PC-9 (cell line): ENCODE data around the gene DHFR2. TPM values are rescaled to one million over a fixed set of nuclear protein-coding genes. Genes with fewer than 3 reads are reported as not detected.

Source experiments
- BruUV-seq: library from RNA; stranded (reverse); fragments of 400-500 nt; replicated peaks from 2 replicates; lab custom pipeline; 2021; lab: Mats Ljungman, UMichigan
- CTCF ChIA-PET: fragments of 300-600 bp; sonication (Branson Sonifier 250); formaldehyde crosslinking; loops from one replicate; lab custom pipeline; 2022; ENCODE audit warnings: antibody characterized with exemption; lab: Charles Lee
- POLR2A ChIA-PET: fragments of 300-600 bp; sonication (Branson Sonifier 250); formaldehyde crosslinking; loops from one replicate; lab custom pipeline; 2022; ENCODE audit warnings: antibody characterized with exemption; ENCODE audit not compliant: unreplicated experiment; lab: Charles Lee
- DNase-seq, 2 experiments: peaks; one replicate each; pipeline versions ENCODE4 v3.0.0 to v3.0.0-alpha.2; 2015 to 2022; ENCODE audit warnings: mixed read lengths in 1 of 2
- H2AFZ ChIP-seq: fragments of 200-600 bp; sonication (generic); 2 replicates; pipeline ENCODE4 v1.8.1; 2017; ENCODE audit warnings: antibody characterized with exemption
- H3F3A ChIP-seq: fragments of 200-600 bp; sonication (generic); 2 replicates; pipeline ENCODE4 v1.8.1; 2017; ENCODE audit warnings: antibody characterized with exemption, mild to moderate bottlenecking, low read depth; ENCODE audit not compliant: insufficient read depth
- H3K27ac ChIP-seq: fragments of 200-600 bp; sonication (generic); 2 replicates; pipeline ENCODE4 v1.6.1; 2016; ENCODE audit warnings: mixed run types
- H3K27me3 ChIP-seq: fragments of 200-600 bp; sonication (generic); 2 replicates; pipeline ENCODE4 v1.6.1; 2016; ENCODE audit warnings: low read depth, mixed run types; ENCODE audit not compliant: insufficient read depth
- H3K36me3 ChIP-seq: fragments of 200-600 bp; sonication (generic); 2 replicates; pipeline ENCODE4 v1.6.1; 2016; ENCODE audit warnings: low read depth, mixed run types
- H3K4me1 ChIP-seq: fragments of 200-600 bp; sonication (generic); replicated peaks from 2 replicates; pipeline ENCODE4 v1.6.1; 2016; ENCODE audit warnings: mixed run types; ENCODE audit not compliant: insufficient read depth
- H3K4me2 ChIP-seq: fragments of 200-600 bp; sonication (generic); 2 replicates; pipeline ENCODE4 v1.6.1; 2017; ENCODE audit warnings: mixed run types
- H3K4me3 ChIP-seq: fragments of 200-600 bp; sonication (generic); 2 replicates; pipeline ENCODE4 v1.6.1; 2016; ENCODE audit warnings: mixed run types
- H3K79me2 ChIP-seq: fragments of 200-600 bp; sonication (generic); 2 replicates; pipeline ENCODE4 v1.6.1; 2017; ENCODE audit warnings: low read depth, mixed run types
- H3K9me2 ChIP-seq: fragments of 200-600 bp; sonication (generic); 2 replicates; pipeline ENCODE4 v1.8.1; 2017; ENCODE audit warnings: mild to moderate bottlenecking; ENCODE audit not compliant: insufficient read depth
- H3K9me3 ChIP-seq: fragments of 200-600 bp; sonication (generic); 2 replicates; pipeline ENCODE4 v1.8.1; 2016; ENCODE audit warnings: low read depth; ENCODE audit not compliant: insufficient read depth
- H4K20me1 ChIP-seq: fragments of 200-600 bp; sonication (generic); 2 replicates; pipeline ENCODE4 v1.8.1; 2017; ENCODE audit not compliant: insufficient read depth
- EZH2 ChIP-seq: fragments of 200-600 bp; sonication (generic); IDR thresholded peaks from 2 replicates; pipeline ENCODE4 v1.8.0; 2017; ENCODE audit warnings: antibody characterized with exemption, low read depth
- intact Hi-C: fragments of 100-400 bp; cut with micrococcal nuclease; formaldehyde crosslinking; loops from one replicate; pipeline ENCODE4 v1.10.0; 2022; ENCODE audit not compliant: unreplicated experiment
- total RNA-seq: library from RNA; stranded (reverse); gene quantifications from 2 replicates; pipeline ENCODE4 v1.2.3, GENCODE V29; 2021
- TF ChIP-seq, protein P1 (sequence below): fragments of 200-600 bp; sonication (generic); conservative IDR thresholded peaks from 2 replicates; pipeline ENCODE4 v1.6.1; 2017; ENCODE audit warnings: mixed run types, antibody characterized with exemption, mild to moderate bottlenecking, moderate library complexity

Gene DHFR2
- total RNA-seq, 1 experiment from 2014 or later: 8.2 TPM

DNA sequence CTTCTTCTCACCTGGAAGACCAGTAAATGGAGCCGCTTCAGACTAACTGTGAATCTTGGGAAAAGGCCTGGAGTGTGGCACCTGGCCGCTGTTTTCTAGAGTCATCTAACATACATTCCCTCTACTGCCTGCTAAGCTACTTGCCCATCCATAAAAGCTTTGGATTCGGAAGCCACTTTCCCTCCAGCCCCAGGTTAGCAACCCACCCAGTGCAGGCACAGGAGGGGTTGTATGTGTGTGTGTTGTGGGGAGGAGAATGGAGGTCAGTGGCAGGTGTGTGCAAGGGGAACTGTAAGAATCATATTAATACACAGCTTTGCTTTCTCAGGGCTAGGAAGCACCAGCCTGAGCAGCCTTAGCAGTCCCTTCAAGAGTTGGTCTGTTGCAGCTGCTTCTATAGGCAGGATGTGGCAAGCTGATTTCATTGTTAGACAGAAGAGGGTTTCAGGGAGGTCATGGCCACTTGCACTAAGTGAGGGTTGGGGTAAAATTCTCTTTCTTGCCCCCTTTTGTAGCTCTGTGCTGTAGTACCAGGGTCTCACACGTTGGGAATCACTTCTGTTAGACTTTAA, 9.1 kb upstream of the DHFR2 start:
- H3K4me2 ChIP-seq: no peak overlapping the region
- H3K36me3 ChIP-seq: no peaks in the 10 kb centered on the region
- BruUV-seq: no TSS peak
- H3K79me2 ChIP-seq: no peaks in the 10 kb centered on the region
- no peaks in the 10 kb centered on the region for H3K27me3 ChIP-seq
- no peak overlapping the region for H3K4me3 ChIP-seq
- TF ChIP-seq, protein P1, sequence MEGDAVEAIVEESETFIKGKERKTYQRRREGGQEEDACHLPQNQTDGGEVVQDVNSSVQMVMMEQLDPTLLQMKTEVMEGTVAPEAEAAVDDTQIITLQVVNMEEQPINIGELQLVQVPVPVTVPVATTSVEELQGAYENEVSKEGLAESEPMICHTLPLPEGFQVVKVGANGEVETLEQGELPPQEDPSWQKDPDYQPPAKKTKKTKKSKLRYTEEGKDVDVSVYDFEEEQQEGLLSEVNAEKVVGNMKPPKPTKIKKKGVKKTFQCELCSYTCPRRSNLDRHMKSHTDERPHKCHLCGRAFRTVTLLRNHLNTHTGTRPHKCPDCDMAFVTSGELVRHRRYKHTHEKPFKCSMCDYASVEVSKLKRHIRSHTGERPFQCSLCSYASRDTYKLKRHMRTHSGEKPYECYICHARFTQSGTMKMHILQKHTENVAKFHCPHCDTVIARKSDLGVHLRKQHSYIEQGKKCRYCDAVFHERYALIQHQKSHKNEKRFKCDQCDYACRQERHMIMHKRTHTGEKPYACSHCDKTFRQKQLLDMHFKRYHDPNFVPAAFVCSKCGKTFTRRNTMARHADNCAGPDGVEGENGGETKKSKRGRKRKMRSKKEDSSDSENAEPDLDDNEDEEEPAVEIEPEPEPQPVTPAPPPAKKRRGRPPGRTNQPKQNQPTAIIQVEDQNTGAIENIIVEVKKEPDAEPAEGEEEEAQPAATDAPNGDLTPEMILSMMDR: no peak
- TF ChIP-seq EZH2: no peak
- H3K9me3 ChIP-seq: no peaks in the 10 kb centered on the region
- H3K27ac ChIP-seq: no peak overlapping the region
- ChIA-PET POLR2A (no interaction called here), CTCF (no interaction called here)
- no peaks in the 10 kb centered on the region for H4K20me1 ChIP-seq
- H3K4me1 ChIP-seq: no peaks in the 10 kb centered on the region
- H2AFZ ChIP-seq: no peak overlapping the region
- intact Hi-C loops: no loop called here
- no peaks in the 10 kb centered on the region for H3K9me2 ChIP-seq
- peaks cover under 1% of the 10 kb centered on the region; the same call in 1 of the 2 replicates for H3F3A ChIP-seq
- peak in 1 of 2 experiments; percentile 21 for DNase-seq

DNA sequence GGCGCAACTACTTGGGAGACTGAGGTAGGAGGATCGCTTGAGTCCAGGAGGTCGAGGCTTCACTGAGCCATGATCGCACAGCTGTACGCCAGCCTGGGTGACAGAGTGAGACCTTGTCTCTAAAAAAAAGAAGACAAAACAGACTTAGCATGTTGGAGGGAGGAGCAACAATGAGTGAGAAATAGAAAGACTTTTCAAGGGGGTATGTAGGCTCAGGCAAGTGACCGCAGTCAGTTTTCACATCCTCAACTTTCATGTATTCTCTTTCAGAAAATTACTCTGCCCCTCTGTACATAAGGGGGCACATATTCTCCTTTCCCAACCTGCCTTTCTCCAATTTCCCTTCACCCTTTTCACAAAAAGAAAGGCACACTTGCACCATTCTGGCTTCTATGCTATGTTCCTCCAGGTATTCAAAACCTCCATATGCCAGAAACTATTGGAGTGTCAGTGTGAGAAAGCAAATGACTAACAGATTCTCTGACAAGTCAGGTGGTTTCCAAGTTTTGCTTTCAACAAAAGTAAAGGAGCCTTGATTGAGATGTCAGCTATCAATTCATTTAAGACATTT, 7.7 kb upstream of the DHFR2 start:
- Histone ChIP-seq H2AFZ (no peak overlapping the region), H3K4me3 (no peak overlapping the region), H3K27ac (no peak overlapping the region), H3K4me2 (no peak overlapping the region), H3K36me3 (no peaks in the 10 kb centered on the region), H3F3A (peaks cover 5% of the 10 kb centered on the region; the same call in 1 of the 2 replicates), H3K4me1 (no peaks in the 10 kb centered on the region), H3K27me3 (no peaks in the 10 kb centered on the region), H3K79me2 (0 out of 2 replicates have a peak, but pooled peaks cover under 1% of the 10 kb centered on the region), H3K9me3 (no peaks in the 10 kb centered on the region), H4K20me1 (no peaks in the 10 kb centered on the region), H3K9me2 (no peaks in the 10 kb centered on the region)
- ChIA-PET POLR2A (no interaction called here), CTCF (interaction anchor here (0.6 to 1.1 kb wide), 2 partner anchors 44 to 70 kb away, joined by 4 to 5 read pairs; no protein-coding TSS in a partner anchor)
- BruUV-seq: no TSS peak
- peak in 1 of 2 experiments; percentile 32 for DNase-seq
- intact Hi-C loops: no loop called here
- TF ChIP-seq EZH2: no peak
- TF ChIP-seq, protein P1: no peak

DNA sequence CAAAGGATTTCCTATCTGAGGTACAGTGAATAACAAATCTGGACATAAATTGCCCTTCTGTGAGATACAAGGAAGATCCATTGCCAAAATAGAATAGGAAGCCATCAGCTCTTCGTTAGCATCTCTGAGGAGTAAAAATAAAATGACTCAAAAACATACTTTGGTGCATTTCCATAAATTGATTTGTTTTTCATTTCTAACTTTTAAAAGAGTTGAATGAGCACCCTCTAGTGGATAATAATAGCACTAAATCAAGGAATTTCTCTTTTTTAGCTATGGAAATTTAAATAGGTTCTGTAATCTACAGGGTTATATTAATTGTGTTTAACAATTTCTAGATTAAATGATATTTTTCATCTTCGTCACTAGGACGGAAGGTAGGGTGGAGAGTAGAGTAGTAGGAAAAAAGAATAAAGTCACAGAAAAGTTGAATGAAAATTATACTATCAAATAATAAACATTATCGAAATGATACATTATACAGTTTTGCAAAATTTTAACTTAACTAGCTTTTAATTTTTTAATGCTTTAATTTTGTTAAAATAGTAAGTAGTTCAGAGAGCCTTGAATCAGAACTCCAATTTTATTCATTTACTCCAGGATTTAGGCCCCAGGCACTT, 6.6 kb upstream of the DHFR2 start:
- no peak overlapping the region for H3K4me3 ChIP-seq
- no peak overlapping the region for H3K4me2 ChIP-seq
- H3K4me1 ChIP-seq: peaks cover 3% of the 10 kb centered on the region
- peaks cover 10% of the 10 kb centered on the region for H3K79me2 ChIP-seq
- ChIA-PET CTCF (interaction anchor here (0.6 to 1.1 kb wide), 4 partner anchors 9 to 1506 kb away, joined by 3 to 5 read pairs (median 4); no protein-coding TSS in a partner anchor), POLR2A (no interaction called here)
- no peaks in the 10 kb centered on the region for H3K27me3 ChIP-seq
- no TSS peak for BruUV-seq
- no peak overlapping the region for H3K27ac ChIP-seq
- no peaks in the 10 kb centered on the region for H3K9me2 ChIP-seq
- peak in 1 of 2 experiments; percentile 38 for DNase-seq
- H3K36me3 ChIP-seq: no peaks in the 10 kb centered on the region
- no peak for TF ChIP-seq EZH2
- TF ChIP-seq, protein P1: peak; percentile 91
- intact Hi-C loops: loop anchor here (1.0 to 10.0 kb wide), 2 partner anchors 65 to 215 kb away; no protein-coding TSS in a partner anchor
- no peaks in the 10 kb centered on the region for H4K20me1 ChIP-seq
- H3F3A ChIP-seq: peaks cover 5% of the 10 kb centered on the region; the same call in 1 of the 2 replicates
- H3K9me3 ChIP-seq: no peaks in the 10 kb centered on the region
- no peak overlapping the region for H2AFZ ChIP-seq
